ENCODE data around the gene TRPM3. TPM values are rescaled to one million over a fixed set of nuclear protein-coding genes. Genes with fewer than 3 reads are reported as not detected.

Gene TRPM3
- total and polyA plus RNA-seq, 2 of the 13 experiments (the other 11 are each of a cell fraction or from before 2014, with no cell fraction given) = not detected

DNA sequence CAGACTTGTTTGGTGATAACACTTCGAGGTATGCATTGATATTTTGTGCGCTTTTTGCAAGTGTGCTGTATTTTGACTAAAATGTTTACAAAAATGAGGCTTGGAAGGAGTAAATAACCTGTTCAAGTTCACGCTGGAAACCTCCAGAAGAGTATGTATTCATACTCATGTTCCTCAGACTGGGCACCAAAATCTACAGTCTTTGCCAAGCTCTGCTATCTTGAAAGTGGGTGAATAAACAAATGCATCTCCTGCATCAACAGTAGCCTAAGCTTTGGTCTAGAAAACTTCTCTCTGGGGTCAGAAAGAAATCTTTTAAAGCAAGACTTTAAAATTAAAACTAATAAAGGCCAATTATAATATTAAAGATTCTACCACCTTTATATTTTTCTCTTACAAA lies 157.9 kb downstream of the TRPM3 start:
- in situ Hi-C loops (cut with HindIII; ENCODE audit: extremely low pct_ligation_motif_present, low pct_unique_long_range_greater_than_20kb) (no loop called here), intact Hi-C loops (cut with micrococcal nuclease; ENCODE audit: unreplicated experiment) (no loop called here)
- TF ChIP-seq, protein P1, sequence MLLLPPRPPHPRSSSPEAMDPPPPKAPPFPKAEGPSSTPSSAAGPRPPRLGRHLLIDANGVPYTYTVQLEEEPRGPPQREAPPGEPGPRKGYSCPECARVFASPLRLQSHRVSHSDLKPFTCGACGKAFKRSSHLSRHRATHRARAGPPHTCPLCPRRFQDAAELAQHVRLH (CRISPR knock-in tag; IDR thresholded peaks at IDR 0.05; ENCODE audit: borderline replicate concordance, low read depth) = no peak
- TF ChIP-seq AKAP8 (CRISPR knock-in tag; IDR thresholded peaks at IDR 0.05) = no peak
- no peak for TF ChIP-seq ZFP82 (CRISPR knock-in tag; IDR thresholded peaks at IDR 0.05; ENCODE audit: borderline replicate concordance)
- no peak for TF ChIP-seq TEAD2 (CRISPR knock-in tag; IDR thresholded peaks at IDR 0.05)
- TF ChIP-seq HDAC1 (CRISPR knock-in tag; IDR thresholded peaks at IDR 0.05) = no peak
- no peak for TF ChIP-seq ZSCAN9 (CRISPR knock-in tag; IDR thresholded peaks at IDR 0.05; ENCODE audit: borderline replicate concordance)
- no peak for TF ChIP-seq PHF8 (CRISPR knock-in tag; IDR thresholded peaks at IDR 0.05)
- TF ChIP-seq ZNF746 (CRISPR knock-in tag; IDR thresholded peaks at IDR 0.05) = no peak
- no peak for TF ChIP-seq ZNF605 (CRISPR knock-in tag; IDR thresholded peaks at IDR 0.05)
- TF ChIP-seq, protein P2, sequence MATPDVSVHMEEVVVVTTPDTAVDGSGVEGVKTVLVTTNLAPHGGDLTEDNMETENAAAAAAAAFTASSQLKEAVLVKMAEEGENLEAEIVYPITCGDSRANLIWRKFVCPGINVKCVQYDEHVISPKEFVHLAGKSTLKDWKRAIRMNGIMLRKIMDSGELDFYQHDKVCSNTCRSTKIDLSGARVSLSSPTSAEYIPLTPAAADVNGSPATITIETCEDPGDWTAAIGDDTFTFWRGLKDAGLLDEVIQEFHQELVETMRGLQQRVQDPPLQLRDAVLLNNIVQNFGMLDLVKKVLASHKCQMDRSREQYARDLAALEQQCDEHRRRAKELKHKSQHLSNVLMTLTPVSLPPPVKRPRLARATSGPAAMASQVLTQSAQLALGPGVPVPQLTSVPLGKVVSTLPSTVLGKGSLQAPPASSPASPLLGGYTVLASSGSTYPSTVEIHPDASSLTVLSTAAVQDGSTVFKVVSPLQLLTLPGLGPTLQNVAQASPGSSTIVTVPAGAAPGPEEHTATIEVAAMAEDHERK (CRISPR knock-in tag; IDR thresholded peaks at IDR 0.05; ENCODE audit: low read depth) = no peak
- TF ChIP-seq SYNCRIP (IDR thresholded peaks at IDR 0.05; ENCODE audit: insufficient read depth, low read depth, low read length) = no peak
- no peak for TF ChIP-seq ETV5 (CRISPR knock-in tag; IDR thresholded peaks at IDR 0.05; ENCODE audit: borderline replicate concordance)
- no peak for TF ChIP-seq HNRNPK (IDR thresholded peaks at IDR 0.05; ENCODE audit: low read depth, low read length, poor library complexity, severe bottlenecking)
- TF ChIP-seq, protein P3, sequence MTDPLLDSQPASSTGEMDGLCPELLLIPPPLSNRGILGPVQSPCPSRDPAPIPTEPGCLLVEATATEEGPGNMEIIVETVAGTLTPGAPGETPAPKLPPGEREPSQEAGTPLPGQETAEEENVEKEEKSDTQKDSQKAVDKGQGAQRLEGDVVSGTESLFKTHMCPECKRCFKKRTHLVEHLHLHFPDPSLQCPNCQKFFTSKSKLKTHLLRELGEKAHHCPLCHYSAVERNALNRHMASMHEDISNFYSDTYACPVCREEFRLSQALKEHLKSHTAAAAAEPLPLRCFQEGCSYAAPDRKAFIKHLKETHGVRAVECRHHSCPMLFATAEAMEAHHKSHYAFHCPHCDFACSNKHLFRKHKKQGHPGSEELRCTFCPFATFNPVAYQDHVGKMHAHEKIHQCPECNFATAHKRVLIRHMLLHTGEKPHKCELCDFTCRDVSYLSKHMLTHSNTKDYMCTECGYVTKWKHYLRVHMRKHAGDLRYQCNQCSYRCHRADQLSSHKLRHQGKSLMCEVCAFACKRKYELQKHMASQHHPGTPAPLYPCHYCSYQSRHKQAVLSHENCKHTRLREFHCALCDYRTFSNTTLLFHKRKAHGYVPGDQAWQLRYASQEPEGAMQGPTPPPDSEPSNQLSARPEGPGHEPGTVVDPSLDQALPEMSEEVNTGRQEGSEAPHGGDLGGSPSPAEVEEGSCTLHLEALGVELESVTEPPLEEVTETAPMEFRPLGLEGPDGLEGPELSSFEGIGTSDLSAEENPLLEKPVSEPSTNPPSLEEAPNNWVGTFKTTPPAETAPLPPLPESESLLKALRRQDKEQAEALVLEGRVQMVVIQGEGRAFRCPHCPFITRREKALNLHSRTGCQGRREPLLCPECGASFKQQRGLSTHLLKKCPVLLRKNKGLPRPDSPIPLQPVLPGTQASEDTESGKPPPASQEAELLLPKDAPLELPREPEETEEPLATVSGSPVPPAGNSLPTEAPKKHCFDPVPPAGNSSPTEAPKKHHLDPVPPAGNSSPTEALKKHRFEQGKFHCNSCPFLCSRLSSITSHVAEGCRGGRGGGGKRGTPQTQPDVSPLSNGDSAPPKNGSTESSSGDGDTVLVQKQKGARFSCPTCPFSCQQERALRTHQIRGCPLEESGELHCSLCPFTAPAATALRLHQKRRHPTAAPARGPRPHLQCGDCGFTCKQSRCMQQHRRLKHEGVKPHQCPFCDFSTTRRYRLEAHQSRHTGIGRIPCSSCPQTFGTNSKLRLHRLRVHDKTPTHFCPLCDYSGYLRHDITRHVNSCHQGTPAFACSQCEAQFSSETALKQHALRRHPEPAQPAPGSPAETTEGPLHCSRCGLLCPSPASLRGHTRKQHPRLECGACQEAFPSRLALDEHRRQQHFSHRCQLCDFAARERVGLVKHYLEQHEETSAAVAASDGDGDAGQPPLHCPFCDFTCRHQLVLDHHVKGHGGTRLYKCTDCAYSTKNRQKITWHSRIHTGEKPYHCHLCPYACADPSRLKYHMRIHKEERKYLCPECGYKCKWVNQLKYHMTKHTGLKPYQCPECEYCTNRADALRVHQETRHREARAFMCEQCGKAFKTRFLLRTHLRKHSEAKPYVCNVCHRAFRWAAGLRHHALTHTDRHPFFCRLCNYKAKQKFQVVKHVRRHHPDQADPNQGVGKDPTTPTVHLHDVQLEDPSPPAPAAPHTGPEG (CRISPR knock-in tag; IDR thresholded peaks at IDR 0.05) = no peak
- H4K20me1 ChIP-seq (ENCODE audit: insufficient read depth, low read length) = no peaks in the 10 kb centered on the region
- 32% methylated on average over 3 of the region's 3 CpGs for WGBS (ENCODE audit: low lambda C conversion rate)
- BruUV-seq (replicated peaks) = no TSS peak
- no peaks in the 10 kb centered on the region for H3K79me2 ChIP-seq (ENCODE audit: insufficient read depth, low read length)
- CTCF ChIA-PET (ENCODE audit: low intra/inter-chr PET ratio, low total read pairs) = no interaction called here
- no peak overlapping the region for H3K27ac ChIP-seq (ENCODE audit: extremely low read length, insufficient read depth, low read length)
- no peak overlapping the region for H3K4me3 ChIP-seq (replicated peaks in 1 of 3; ENCODE audit: insufficient read depth in 1 of 3, low read depth in 2 of 3, low read length in 3 of 3)
- FAIRE-seq (no peak), ATAC-seq (no peak), DNase-seq (ENCODE audit: low spot score) (no peak)
- H3K27me3 ChIP-seq (ENCODE audit: control insufficient read depth in 1 of 2, insufficient read depth in 2 of 2, low read length in 2 of 2) = no peaks in the 10 kb centered on the region
- H3K9ac ChIP-seq (ENCODE audit: insufficient read depth, low read depth, low read length) = no peak overlapping the region
- no peaks in the 10 kb centered on the region for H3K4me1 ChIP-seq (ENCODE audit: insufficient read depth, low read length)
- H3K9me3 ChIP-seq (ENCODE audit: low read length) = no peaks in the 10 kb centered on the region
- no peaks in the 10 kb centered on the region for H3K36me3 ChIP-seq (replicated peaks in 1 of 2; ENCODE audit: control insufficient read depth in 1 of 2, insufficient read depth in 2 of 2, low read length in 2 of 2)
- POLR2A ChIA-PET = no interaction called here
- no peak overlapping the region for H3K4me2 ChIP-seq (ENCODE audit: low read depth, low read length)
- no peak overlapping the region for H2AFZ ChIP-seq (ENCODE audit: low read length)

Measured in HepG2 (cell line).